T-helper 17 cell (primary cell): ENCODE data around the gene INHBC. TPM values are rescaled to one million over a fixed set of nuclear protein-coding genes. Genes with fewer than 3 reads are reported as not detected.
"Not testable (repeated sequence)": the region's sequence is repeated elsewhere in the genome, so short reads cannot be mapped to it uniquely, and the experiment has no call there.

Experiments used
- ATAC-seq: fragments of 150-1000 bp; cut with Tn5 transposase; 2 replicates; pipeline ENCODE4 v1.10.0; 2021; ENCODE audit warnings: mild to moderate bottlenecking, moderate library complexity
- DNase-seq, 3 donors: peaks; one replicate each; pipeline versions ENCODE4 v3.0.0 to v3.0.0-alpha.2; 2020 to 2021
- H3K9me3 ChIP-seq: one replicate; pipeline ENCODE4 v1.7.0; 2013; ENCODE audit warnings: low read length, mild to moderate bottlenecking; ENCODE audit not compliant: control insufficient read depth, poor library complexity, severe bottlenecking
- H3K27ac Mint-ChIP-seq: one replicate; pipeline ENCODE4 v1.8.0; 2022; ENCODE audit warnings: mild to moderate bottlenecking, moderate library complexity, mixed read lengths
- H3K27me3 Mint-ChIP-seq: one replicate; pipeline ENCODE4 v1.8.0; 2022; ENCODE audit warnings: mixed read lengths
- H3K36me3 Mint-ChIP-seq: one replicate; pipeline ENCODE4 v1.8.0; 2022; ENCODE audit warnings: low read depth, mixed read lengths
- H3K4me1 Mint-ChIP-seq: one replicate; pipeline ENCODE4 v1.8.0; 2022; ENCODE audit warnings: mild to moderate bottlenecking, mixed read lengths
- H3K4me3 Mint-ChIP-seq: one replicate; pipeline ENCODE4 v1.8.0; 2022; ENCODE audit warnings: mild to moderate bottlenecking, moderate library complexity, mixed read lengths
- total RNA-seq, 4 donors: library from RNA in 2 of 4; stranded (reverse) in 2 of 4; gene quantifications; one replicate each; pipeline ENCODE4 v1.2.3 and lab custom pipeline; 2022 to 2026

INHBC gene
- total RNA-seq, 2 donors from 2014 or later, result not detected

DNA sequence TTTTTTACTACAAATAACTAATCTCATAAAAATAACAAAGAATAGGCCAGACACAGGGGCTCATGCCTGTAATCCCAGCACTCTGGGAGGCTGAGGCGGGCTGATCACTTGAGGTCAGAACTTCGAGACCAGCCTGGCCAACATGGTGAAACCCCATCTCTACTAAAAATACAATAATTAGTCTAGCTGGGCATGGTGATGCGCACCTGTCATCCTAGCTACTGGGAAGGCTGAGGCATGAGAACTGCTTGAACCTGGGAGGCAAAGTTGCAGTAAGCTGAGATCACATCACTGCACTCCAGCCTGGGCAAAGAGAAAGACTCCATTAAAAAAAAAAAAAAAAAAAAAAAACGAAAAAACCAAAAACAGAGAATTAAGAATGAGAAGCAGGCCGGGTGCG lies 20.4 kb upstream of the INHBC start:
- ATAC-seq, H3K27ac Mint-ChIP-seq, H3K27me3 Mint-ChIP-seq, DNase-seq, H3K36me3 Mint-ChIP-seq, H3K9me3 ChIP-seq, H3K4me3 Mint-ChIP-seq: not testable (repeated sequence)
- peaks cover 35% of the 10 kb centered on the region for H3K4me1 Mint-ChIP-seq

DNA sequence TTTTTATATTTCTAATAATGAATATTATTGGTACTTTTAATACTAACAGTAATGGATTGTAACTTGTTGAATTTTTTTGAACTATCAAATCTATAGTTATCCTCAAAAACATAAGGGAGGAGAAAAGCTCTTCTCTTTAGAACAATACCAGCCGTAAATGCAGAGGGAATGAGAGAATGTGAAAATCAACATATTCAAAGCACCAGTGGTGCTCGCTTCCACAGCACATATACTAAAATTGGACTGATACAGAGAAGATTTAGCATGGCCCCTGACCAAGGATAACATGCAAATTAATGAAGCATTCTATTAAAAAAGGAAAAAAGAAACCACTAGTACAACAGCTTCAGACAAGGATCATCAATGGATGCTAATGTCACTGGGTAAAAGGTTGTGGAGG lies 19.5 kb upstream of the INHBC start:
- Mint-ChIP-seq H3K4me1 (peaks cover 41% of the 10 kb centered on the region), H3K4me3 (no peak overlapping the region), H3K36me3 (peaks cover 8% of the 10 kb centered on the region), H3K27ac (no peak overlapping the region), H3K27me3 (no peaks in the 10 kb centered on the region)
- no peaks in the 10 kb centered on the region for H3K9me3 ChIP-seq
- ATAC-seq (no peak), DNase-seq (no peak)

DNA sequence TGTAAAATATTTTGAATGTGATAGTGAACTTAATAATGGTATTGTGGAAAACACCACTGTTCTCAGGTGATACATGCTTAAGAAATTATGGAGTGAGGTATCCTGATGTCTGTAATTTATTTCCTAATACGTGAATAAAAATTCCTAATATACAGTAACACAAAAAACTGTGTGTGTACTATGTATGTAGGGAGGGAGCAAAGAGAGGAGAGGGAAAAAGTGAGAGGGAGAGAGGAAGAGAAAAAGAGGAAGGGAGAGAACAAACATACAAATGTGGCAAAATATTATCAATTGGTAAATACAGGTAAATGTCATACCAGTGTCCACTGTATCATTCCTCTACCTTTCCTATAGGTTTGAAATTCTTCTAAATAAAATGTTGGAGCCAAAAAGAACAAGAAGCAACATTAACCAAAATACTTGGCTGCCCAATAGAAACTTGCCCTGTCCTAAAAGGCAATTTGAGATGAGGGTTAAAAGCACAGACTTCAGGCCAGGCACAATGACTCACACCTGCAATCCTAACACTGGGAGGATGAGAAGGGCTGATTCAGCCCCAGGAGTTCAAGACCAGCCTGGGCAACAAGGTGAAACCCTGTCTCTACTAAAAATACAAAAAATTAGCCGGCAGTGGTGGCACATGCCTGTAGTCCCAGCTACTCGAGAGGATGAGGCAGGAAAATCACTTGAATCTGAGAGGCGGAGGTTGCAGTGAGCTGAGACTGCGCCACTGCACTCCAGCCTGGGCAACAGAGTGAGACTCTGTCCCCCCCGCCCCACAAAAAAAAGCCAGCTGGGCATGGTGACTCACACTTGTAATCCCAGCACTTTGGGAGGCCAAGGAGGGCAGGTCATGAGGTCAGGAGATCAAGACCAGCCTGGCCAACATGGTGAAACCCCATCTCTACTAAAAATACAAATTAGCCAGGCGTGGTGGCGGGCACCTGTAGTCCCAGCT lies 18.3 kb upstream of the INHBC start:
- Mint-ChIP-seq H3K27ac (no peak overlapping the region), H3K36me3 (peaks cover 14% of the 10 kb centered on the region), H3K4me3 (no peak overlapping the region), H3K27me3 (no peaks in the 10 kb centered on the region), H3K4me1 (peaks cover 47% of the 10 kb centered on the region)
- no peak for DNase-seq
- H3K9me3 ChIP-seq, result no peaks in the 10 kb centered on the region
- no peak for ATAC-seq

DNA sequence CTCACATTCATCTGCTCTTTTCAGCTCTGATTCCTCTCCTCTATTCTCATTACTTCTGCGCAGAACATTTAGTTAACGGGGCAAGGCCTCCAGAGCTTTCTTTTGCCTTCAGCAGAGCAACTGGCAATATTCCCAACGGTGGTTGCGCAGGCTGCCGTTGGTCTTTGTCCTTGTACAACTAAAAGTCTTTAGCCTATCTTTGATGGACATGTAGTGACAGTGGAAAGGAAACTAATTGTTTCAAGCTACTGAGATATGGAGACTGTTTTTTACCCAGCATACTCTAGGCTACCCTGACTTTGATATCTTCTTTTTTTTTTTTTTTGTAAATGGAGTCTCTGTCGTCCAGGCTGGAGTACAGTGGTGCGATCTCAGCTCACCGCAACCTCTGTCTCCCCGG lies 16.3 kb upstream of the INHBC start:
- Mint-ChIP-seq H3K27me3 (no peaks in the 10 kb centered on the region), H3K27ac (peak overlapping the region; percentile 83), H3K4me3 (no peak overlapping the region), H3K36me3 (peaks cover 14% of the 10 kb centered on the region), H3K4me1 (peaks cover 43% of the 10 kb centered on the region)
- H3K9me3 ChIP-seq, result no peaks in the 10 kb centered on the region
- no peak for DNase-seq
- ATAC-seq, result no peak

DNA sequence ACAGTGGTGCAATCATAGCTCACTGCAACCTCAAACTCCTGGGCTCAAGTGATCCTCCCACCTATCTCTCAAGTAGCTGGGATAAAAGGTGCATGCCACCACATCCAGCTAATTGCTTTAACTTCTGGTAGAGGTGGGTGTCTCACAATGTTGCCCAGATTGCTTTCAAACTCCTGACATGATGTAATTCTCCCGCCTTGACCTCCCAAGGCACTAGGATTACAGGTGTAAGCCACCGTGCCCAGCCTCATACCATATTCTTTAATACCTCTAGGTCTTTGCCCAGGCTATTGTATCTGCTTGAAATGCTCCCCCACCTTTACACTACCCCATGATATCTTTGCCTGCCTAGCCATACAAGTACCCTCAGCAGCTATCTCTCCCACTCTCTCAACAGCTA lies 15.1 kb upstream of the INHBC start:
- no peaks in the 10 kb centered on the region for H3K9me3 ChIP-seq
- DNase-seq (no peak), ATAC-seq (no peak)
- Mint-ChIP-seq H3K4me3 (no peak overlapping the region), H3K27me3 (no peaks in the 10 kb centered on the region), H3K36me3 (peaks cover 16% of the 10 kb centered on the region), H3K27ac (peak overlapping the region; percentile 57), H3K4me1 (peaks cover 45% of the 10 kb centered on the region)

DNA sequence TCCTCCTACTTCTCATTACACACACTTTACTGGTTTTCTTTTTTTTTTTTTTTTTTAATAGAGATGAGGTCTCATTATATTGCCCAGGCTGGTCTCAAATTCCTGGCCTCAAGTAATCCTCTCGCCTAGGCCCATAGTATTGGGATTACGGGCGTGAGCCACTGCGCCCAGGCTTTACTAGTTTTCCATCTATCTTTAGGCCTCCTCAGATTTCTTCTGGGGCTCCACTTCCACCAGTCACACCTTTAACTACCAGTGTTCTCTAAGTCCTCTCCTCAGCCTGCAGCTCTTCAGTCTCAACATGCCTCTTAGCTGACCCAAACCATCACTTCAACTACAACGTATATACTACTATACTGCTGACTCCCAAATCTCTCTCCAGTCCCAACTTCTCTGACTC lies 14.1 kb upstream of the INHBC start:
- H3K4me3 Mint-ChIP-seq, result no peak overlapping the region
- peaks cover 41% of the 10 kb centered on the region for H3K4me1 Mint-ChIP-seq
- DNase-seq (no peak), ATAC-seq (no peak)
- H3K9me3 ChIP-seq, result no peaks in the 10 kb centered on the region
- peak overlapping the region; percentile 57 for H3K27ac Mint-ChIP-seq
- H3K36me3 Mint-ChIP-seq, result peaks cover 16% of the 10 kb centered on the region
- H3K27me3 Mint-ChIP-seq, result no peaks in the 10 kb centered on the region

DNA sequence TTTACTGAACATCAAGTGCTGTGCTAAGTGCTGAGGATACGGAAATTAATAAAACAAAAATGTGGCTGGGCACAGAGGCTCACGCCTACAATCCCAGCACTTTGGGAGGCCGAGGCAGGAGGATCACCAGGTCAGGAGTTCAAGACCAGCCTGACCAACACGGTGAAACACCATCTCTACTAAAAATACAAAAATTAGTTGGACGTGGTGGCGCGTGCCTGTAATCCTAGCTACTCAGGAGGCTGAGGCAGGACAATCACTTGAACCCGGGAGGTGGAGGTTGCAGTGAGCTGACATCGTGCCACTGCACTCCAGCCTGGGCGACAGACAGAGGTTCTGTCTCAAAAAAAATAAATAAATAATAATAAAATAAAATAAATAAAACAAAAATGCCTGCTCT lies 7.6 kb upstream of the INHBC start:
- peaks cover 40% of the 10 kb centered on the region for H3K4me1 Mint-ChIP-seq
- ATAC-seq, H3K9me3 ChIP-seq, H3K27me3 Mint-ChIP-seq, H3K36me3 Mint-ChIP-seq, DNase-seq, H3K4me3 Mint-ChIP-seq, H3K27ac Mint-ChIP-seq: not testable (repeated sequence)

DNA sequence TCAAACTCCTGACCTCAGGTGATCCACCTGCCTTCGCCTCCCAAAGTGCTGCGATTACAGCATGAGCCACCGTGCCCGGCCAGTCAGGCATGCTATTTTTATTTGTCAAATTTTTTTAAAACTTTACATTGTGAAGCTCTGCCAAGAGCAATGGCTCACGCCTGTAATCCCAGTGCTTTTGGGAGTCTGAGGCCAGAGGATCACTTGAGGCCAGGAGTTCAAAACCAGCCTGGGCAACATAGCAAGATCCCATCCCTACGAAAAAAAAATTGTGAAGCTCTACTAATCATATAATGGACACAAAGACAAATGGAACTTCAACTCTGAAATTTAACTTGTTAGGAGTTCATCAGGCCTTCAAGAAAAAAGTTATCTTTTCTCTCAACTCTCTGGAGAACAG lies 5.6 kb upstream of the INHBC start:
- DNase-seq (no peak), ATAC-seq (no peak)
- H3K4me3 Mint-ChIP-seq, result peak overlapping the region; percentile 96
- H3K9me3 ChIP-seq, result no peaks in the 10 kb centered on the region
- peaks cover 37% of the 10 kb centered on the region for H3K4me1 Mint-ChIP-seq
- H3K27me3 Mint-ChIP-seq, result no peaks in the 10 kb centered on the region
- H3K36me3 Mint-ChIP-seq, result peaks cover 2% of the 10 kb centered on the region
- peak overlapping the region; percentile 99 for H3K27ac Mint-ChIP-seq

DNA sequence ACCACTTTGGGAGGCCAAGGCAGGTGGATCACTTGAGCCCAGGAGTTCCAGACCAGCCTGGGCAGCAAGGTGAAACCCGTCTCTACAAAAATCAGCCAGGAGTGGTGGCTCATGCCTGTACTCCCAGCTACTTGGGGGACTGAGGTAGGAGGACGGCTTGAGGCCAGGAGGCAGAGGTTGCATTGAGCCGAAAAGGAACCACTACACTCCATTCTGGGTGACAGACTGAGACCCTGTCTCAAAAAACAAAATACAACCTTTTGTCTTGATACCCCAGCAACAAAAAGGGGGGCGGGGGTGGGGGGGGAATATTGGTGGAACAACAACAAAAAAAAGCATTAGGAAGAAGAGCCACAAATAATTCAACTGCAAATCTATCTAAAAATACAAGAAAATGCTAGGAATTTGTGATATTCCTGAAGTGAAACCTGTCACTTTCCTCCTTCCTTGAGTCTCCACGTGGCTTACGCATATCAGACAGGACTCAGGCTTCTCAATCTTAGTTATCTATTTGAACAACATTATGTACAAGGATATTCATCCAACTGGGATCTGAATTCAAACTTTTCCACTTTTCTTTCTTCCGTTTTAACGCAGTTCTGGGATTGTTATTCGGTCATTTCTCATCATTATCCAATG lies 5.0 kb upstream of the INHBC start:
- no peak for DNase-seq
- no peak for ATAC-seq
- Mint-ChIP-seq H3K4me1 (peaks cover 34% of the 10 kb centered on the region), H3K4me3 (peak overlapping the region; percentile 96), H3K27ac (peak overlapping the region; percentile 99), H3K36me3 (no peaks in the 10 kb centered on the region), H3K27me3 (no peaks in the 10 kb centered on the region)
- no peaks in the 10 kb centered on the region for H3K9me3 ChIP-seq

DNA sequence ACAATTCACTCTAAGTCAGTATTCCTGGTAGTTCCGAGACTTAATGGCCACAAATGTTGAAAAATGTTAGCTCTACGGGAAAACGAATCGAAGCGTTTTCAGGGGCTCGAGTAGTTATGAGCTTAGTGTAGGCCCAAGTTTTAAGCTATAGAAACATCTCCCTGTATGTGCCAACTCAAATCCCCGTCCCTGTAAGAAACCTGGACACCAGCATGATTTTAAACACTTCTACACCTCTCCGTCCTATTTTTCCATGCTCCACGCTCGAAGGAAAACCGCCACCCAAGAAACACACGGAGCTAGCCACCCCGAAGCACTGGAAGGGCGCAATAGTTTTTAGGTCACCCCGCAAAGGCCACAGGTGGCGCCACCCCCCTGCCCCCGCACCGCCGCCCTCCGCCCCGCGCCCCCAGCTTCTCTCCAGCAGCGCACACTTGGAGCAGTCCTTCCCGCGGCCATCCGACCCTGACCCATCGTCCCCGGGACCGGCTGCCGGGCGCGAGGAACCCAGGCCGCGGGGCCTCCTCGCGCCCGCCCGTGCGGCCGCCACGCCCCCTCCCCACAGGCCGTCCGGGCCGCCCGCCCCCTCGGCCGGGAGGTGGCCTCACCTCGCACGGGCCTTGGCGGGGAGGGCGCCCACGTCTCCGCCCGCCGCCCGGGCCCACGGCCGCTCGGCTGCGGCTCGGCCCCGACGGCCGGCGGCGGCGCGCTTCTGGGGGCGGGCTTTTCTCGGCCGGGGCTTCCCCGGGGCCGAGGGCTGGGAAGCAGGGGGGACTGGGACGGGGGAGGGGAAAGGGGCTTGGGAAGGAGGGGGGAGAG lies 4.3 kb upstream of the INHBC start:
- peaks cover 36% of the 10 kb centered on the region for H3K4me1 Mint-ChIP-seq
- ATAC-seq (peak; percentile 72), DNase-seq (peak in 1 of 3 donors; percentile 58)
- H3K4me3 Mint-ChIP-seq, result peak overlapping the region; percentile 96
- no peaks in the 10 kb centered on the region for H3K9me3 ChIP-seq
- no peaks in the 10 kb centered on the region for H3K36me3 Mint-ChIP-seq
- peak overlapping the region; percentile 99 for H3K27ac Mint-ChIP-seq
- H3K27me3 Mint-ChIP-seq, result no peaks in the 10 kb centered on the region

DNA sequence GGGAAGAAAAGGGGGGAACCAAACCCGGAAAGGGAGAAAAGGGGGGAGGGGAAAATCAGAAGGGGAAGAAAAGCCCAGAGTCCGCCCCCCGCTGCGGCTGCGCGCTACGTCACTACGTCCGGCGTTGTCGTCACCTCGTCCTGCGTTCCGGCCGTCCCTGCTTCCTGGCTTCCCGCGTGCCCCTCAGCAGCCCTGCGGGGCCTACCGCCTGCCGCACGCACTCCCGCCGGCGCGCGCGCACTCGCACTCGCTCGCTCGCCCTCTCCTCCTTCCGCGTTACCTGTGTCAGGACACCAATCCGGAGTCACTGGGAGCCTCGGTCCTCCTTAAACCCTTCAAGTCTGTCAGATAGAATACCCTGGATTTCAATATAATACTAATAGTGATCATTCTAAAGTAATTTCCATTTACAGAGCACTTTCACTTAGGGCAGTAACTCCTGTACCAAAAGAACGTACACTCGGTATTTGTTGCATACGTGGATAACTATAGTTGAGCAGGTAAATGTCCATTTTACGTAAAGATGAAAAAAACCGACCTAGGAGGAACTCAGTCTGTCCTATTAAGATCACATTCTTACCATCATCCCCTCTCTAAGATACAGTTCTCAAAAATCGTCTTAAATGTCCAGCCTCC lies 3.5 kb upstream of the INHBC start, which contains the start of gene R3HDM2:
Gene R3HDM2 (minus strand): TSS at position 113 of the 636 bp plus-strand sequence. CDS start 120,615 bp downstream, outside the sequence.
- ATAC-seq, result peak; percentile 93
- H3K4me3 Mint-ChIP-seq, result peak within 1 kb of the TSS; percentile 96

DNA sequence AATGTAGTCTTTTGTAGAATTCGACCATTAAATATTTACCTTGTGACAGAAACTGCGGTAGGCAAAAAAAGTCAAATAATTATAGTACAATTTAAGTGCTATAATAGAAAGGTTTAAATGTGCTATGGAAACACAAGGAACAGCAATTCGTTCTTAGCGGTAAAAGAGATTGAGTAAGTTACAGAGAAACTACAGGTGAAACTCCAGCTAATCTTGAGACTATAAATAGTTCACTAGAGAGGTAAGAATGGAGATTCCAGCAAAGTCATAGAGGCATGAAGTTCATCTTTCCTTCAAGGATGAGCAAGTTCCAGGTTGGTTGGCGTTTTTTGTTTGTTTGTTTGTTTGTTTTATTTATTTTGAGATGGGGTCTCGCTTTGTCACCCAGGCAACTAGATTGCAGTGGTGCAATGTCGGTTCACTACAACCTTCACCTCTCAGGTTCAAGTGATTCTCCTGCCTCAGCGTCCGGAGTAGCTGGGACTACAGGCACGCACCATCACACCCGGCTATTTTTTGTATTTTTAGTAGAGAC lies 2.9 kb upstream of the INHBC start:
- Mint-ChIP-seq H3K27ac (peak overlapping the region; percentile 99), H3K27me3 (no peaks in the 10 kb centered on the region), H3K36me3 (no peaks in the 10 kb centered on the region), H3K4me1 (peaks cover 30% of the 10 kb centered on the region), H3K4me3 (peak overlapping the region; percentile 95)
- ATAC-seq (no peak), DNase-seq (no peak)
- no peaks in the 10 kb centered on the region for H3K9me3 ChIP-seq

More for the DNA sequence above, 3.5 kb upstream of the INHBC start, which contains the start of gene R3HDM2:
- Mint-ChIP-seq H3K4me1 (peaks cover 36% of the 10 kb centered on the region), H3K36me3 (no peaks in the 10 kb centered on the region), H3K27ac (peak within 1 kb of the TSS; percentile 99), H3K27me3 (no peaks in the 10 kb centered on the region)
- H3K9me3 ChIP-seq, result no peaks in the 10 kb centered on the region
- DNase-seq, result peak; percentile 86 to 91 (median 89)
